Heart left ventricle (tissue), 16 donors: ENCODE measurements around the gene ALDH18A1. TPM values are rescaled to one million over a fixed set of nuclear protein-coding genes. Genes with fewer than 3 reads are reported as not detected.

Experiments
- ATAC-seq, 4 donors: fragments of 200-7000 bp; cut with Tn5 transposase; one replicate each; pipeline ENCODE4 v1.9.1; 2020 to 2022; ENCODE audit warnings: moderate library complexity in 4 of 4, mild to moderate bottlenecking in 3 of 4, moderate number of reproducible peaks in 1 of 4
- DNase-seq, 5 donors: peaks; one replicate each; pipeline ENCODE4 v3.0.0-alpha.2; 2020
- H3K27ac ChIP-seq, 12 donors: fragments of 200-600 bp; sonication (generic) in 4 of 12; one replicate each; pipeline versions ENCODE4 v1.5.0 to v1.8.0; 2016 to 2022; ENCODE audit warnings: mild to moderate bottlenecking in 2 of 12
- H3K27me3 ChIP-seq, 9 donors: fragments of 200-600 bp; sonication (generic) in 2 of 9; one replicate each; pipeline versions ENCODE4 v1.5.1 to v1.8.0; 2016 to 2022; ENCODE audit warnings: mild to moderate bottlenecking in 3 of 9
- H3K36me3 ChIP-seq, 9 donors: fragments of 200-600 bp; sonication (generic) in 2 of 9; one replicate each; pipeline versions ENCODE4 v1.5.0 to v1.8.0; 2018 to 2022; ENCODE audit warnings: mild to moderate bottlenecking in 2 of 9
- H3K4me1 ChIP-seq, 12 donors: fragments of 200-600 bp; sonication (generic) in 4 of 12; one replicate each; pipeline versions ENCODE4 v1.5.0 to v1.8.0; 2016 to 2022; ENCODE audit warnings: mild to moderate bottlenecking in 3 of 12
- H3K4me3 ChIP-seq, 12 donors: fragments of 200-600 bp; sonication (generic) in 4 of 12; one replicate each; pipeline versions ENCODE4 v1.5.0 to v1.8.0; 2017 to 2022; ENCODE audit warnings: mild to moderate bottlenecking in 9 of 12, moderate library complexity in 4 of 12
- H3K9me3 ChIP-seq, 12 donors: fragments of 200-600 bp; sonication (generic) in 4 of 12; one replicate each; pipeline versions ENCODE4 v1.5.0 to v1.8.0; 2016 to 2022; ENCODE audit warnings: mild to moderate bottlenecking in 1 of 12
- POLR2A ChIP-seq, 2 donors: fragments of 450-650 bp; IDR thresholded peaks; one replicate each; pipeline ENCODE4 v1.6.1; 2017; ENCODE audit warnings: antibody characterized with exemption in 2 of 2, mild to moderate bottlenecking in 2 of 2, moderate library complexity in 2 of 2
- WGBS, 4 donors: extraction: QIAGEN DNeasy Blood & Tissue Kit in 2 of 4; methylation state at CpG; one replicate each; pipeline versions ENCODE4 v1.1.5 to v1.1.7; 2013 to 2018; 5-methylcytosine and 5-hydroxymethylcytosine counted together
- intact Hi-C, 10 donors: fragments of 100-400 bp; cut with DNase I; formaldehyde crosslinking; loops; one replicate each; pipeline versions ENCODE4 v1.11.1 to v1.14.2; 2022
- polyA plus RNA-seq, 2 donors: library from polyadenylated mRNA; stranded (reverse); fragments of 200-250 nt; gene quantifications; one replicate each; pipeline ENCODE4 v1.2.3, GENCODE V29; 2013
- total RNA-seq, 9 donors: library from RNA; depleted of rRNA in 2 of 9; stranded (reverse); fragments of >200 nt in 2 of 9; fragmentation: NEBNext Ultra II Directional in 3 of 9; extraction: Animal tissue kit (Norgen Biotek cat#: 25700) in 3 of 9; gene quantifications; one replicate each; pipeline versions ENCODE4 v1.1.0 to v1.2.4, GENCODE V29; 2016 to 2023
- TF ChIP-seq, protein P1 (sequence below), 12 donors: fragments of 200-600 bp; sonication (generic) in 4 of 12; IDR thresholded peaks; one replicate each; pipeline versions ENCODE4 v1.5.0 to v1.8.0; 2018 to 2022; ENCODE audit warnings: antibody characterized with exemption in 12 of 12, mild to moderate bottlenecking in 5 of 12
- donor health status: ischemic (EF 13 %, LVEDD 7.1; RV severe dilation, severe dysfunction).
- donor health status: healthy with polysubstance abuse.
- donor health status: DM: no; HTN: yes; CAD: no.
- donor health status: DM: no; HTN: no; CAD: no.
- donor health status: ischemic (EF 25% LVEDD 6.9; RV normal size, moderate dysfunction).
- donor health status: ischemic (EF 25% LVEDD 5.7; RV mildly dilated, moderate dysfunction).
- donor health status: healthy.
- donor health status: DM: yes; HTN: yes; CAD: no.
- donor health status: ischemic (EF 35%, LVEDD 5.7; RV mildly dilated, moderate dysfunction).
- donor health status: nonischemic (EF 11% LVEDD 7.7; RV severe dilation, severe dysfunction).
- donor health status: DM: yes; HTN: yes; CAD: no.
- donor health status: PGD.
- donor health status: ischemic (EF 29% LVEDD 5.4; RV normal size, mild dysfunction).
- donor health status: nonischemic (EF 23%, LVEDD 6.1; RV moderate dilation, normal function).

ALDH18A1 gene
- total and polyA plus RNA-seq, 11 donors: 4.2 to 25.9 (median 12.5) TPM

DNA sequence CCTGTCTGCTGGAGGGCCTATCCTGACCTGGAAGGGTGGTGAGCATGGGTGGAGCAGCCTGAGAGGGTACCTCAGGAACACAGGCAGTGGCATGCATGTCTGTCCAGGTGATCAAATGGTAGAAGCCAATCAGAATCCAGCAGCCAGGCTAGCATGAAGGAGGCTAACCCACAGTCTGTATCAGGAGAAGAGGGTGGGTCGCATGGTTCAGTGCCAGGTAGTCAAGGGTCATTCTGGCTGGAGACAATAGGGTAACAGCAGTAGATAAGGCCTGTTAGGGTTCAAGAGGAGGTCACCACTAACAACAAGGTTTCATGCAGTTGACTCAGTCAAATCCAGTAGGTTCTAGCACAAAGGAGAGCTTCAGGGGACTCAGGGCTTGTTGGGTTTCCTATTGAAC is 10.4 kb downstream of the ALDH18A1 start:
- WGBS, 4 donors: 91 to 100% (median 96%) methylated on average over 1 of the region's 1 CpG
- Histone ChIP-seq H3K4me3 (no peak overlapping the region), H3K4me1 (no peaks in the 10 kb centered on the region), H3K36me3 (peaks cover 0 to 77% (median 51%) of the 10 kb centered on the region in 9 donors), H3K27me3 (no peaks in the 10 kb centered on the region), H3K9me3 (peaks cover 0 to under 1% (median 0%) of the 10 kb centered on the region in 12 donors), H3K27ac (no peak overlapping the region)
- peak in 1 of 4 donors; percentile 34 for ATAC-seq
- TF ChIP-seq POLR2A (IDR thresholded peaks at IDR 0.05): no peak
- TF ChIP-seq, protein P1, sequence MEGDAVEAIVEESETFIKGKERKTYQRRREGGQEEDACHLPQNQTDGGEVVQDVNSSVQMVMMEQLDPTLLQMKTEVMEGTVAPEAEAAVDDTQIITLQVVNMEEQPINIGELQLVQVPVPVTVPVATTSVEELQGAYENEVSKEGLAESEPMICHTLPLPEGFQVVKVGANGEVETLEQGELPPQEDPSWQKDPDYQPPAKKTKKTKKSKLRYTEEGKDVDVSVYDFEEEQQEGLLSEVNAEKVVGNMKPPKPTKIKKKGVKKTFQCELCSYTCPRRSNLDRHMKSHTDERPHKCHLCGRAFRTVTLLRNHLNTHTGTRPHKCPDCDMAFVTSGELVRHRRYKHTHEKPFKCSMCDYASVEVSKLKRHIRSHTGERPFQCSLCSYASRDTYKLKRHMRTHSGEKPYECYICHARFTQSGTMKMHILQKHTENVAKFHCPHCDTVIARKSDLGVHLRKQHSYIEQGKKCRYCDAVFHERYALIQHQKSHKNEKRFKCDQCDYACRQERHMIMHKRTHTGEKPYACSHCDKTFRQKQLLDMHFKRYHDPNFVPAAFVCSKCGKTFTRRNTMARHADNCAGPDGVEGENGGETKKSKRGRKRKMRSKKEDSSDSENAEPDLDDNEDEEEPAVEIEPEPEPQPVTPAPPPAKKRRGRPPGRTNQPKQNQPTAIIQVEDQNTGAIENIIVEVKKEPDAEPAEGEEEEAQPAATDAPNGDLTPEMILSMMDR (IDR thresholded peaks at IDR 0.05): no peak
- intact Hi-C loops: no loop called here
- DNase-seq: no peak

DNA sequence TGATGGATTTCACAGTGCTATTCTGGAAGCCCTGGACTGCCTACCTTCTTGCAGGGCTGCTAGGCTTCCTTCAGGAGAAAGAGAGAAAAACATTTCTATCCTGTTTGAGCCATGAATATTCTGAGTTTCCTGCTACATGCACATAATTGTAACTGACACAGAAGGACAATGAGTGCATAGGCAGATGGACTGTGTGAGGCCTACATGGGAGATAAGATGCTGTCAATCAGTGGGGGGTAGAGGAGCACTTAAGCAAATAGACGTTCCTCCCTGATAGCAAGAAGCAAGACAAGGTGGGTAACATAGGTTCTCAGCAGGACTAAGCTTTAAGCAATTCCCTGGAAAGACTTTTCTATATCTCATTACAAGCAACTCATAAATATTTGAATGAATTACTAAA is 11.6 kb downstream of the ALDH18A1 start:
- Histone ChIP-seq H3K27me3 (no peaks in the 10 kb centered on the region), H3K27ac (no peak overlapping the region), H3K36me3 (peaks cover 0 to 77% (median 55%) of the 10 kb centered on the region in 9 donors), H3K9me3 (no peaks in the 10 kb centered on the region), H3K4me1 (no peaks in the 10 kb centered on the region), H3K4me3 (no peak overlapping the region)
- WGBS, 4 donors: 34 to 45% (median 43%) methylated on average over 1 of the region's 1 CpG
- intact Hi-C loops: no loop called here
- no peak for TF ChIP-seq POLR2A (IDR thresholded peaks at IDR 0.05)
- TF ChIP-seq, protein P1 (IDR thresholded peaks at IDR 0.05): no peak
- DNase-seq: no peak
- ATAC-seq: no peak

DNA sequence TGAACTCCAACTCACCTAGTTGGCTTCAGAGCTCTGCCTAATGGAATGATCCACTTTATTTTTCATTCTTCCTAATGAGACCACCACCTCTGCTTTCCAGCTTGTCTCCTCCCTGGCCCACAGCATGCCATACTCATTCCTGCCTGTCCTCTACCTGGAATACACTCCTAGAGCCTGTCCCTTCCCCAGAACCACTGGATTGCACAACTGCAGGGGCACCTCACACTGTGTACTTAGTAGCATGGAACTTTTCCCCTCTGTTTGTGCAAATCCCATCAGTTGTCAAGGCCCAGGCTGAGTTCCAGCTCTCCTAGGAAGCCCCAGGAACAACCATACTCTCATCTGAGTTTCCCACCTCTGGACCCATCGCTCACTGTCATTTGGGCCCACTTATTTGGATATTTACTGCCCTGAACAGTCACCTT is 15.6 kb downstream of the ALDH18A1 start:
- no peaks in the 10 kb centered on the region for H3K4me1 ChIP-seq
- no peak for TF ChIP-seq POLR2A (IDR thresholded peaks at IDR 0.05)
- TF ChIP-seq, protein P1 (IDR thresholded peaks at IDR 0.05): no peak
- ATAC-seq (no peak), DNase-seq (no peak)
- H3K27ac ChIP-seq: no peak overlapping the region
- 91 to 100% (median 99%) methylated on average over 1 of the region's 1 CpG for WGBS, 4 donors
- no peak overlapping the region for H3K4me3 ChIP-seq
- no peaks in the 10 kb centered on the region for H3K27me3 ChIP-seq
- H3K9me3 ChIP-seq: no peaks in the 10 kb centered on the region
- peaks cover 0 to 91% (median 72%) of the 10 kb centered on the region in 9 donors for H3K36me3 ChIP-seq
- intact Hi-C loops: no loop called here

DNA sequence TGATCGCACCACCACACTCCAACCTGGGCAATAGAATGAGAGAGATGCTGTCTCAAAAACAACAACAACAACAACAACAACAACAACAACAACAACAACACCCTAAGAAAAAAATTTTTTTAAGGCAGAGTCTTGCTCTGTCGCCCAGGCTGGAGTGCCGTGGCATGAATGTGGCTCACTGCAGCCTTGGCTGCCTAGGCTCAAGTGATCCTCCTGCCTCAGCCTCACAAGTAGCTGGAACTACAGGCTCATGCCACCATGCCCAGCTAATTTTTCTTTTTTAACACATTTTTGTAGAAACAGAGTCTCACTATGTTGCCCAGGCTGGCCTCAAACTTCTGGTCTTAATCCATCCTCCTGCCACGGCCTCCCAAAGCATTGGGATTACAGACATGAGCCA is 18.6 kb downstream of the ALDH18A1 start:
- no peaks in the 10 kb centered on the region for H3K4me1 ChIP-seq
- ATAC-seq: no peak
- no peaks in the 10 kb centered on the region for H3K9me3 ChIP-seq
- H3K27ac ChIP-seq: no peak overlapping the region
- TF ChIP-seq POLR2A (IDR thresholded peaks at IDR 0.05): no peak
- TF ChIP-seq, protein P1 (IDR thresholded peaks at IDR 0.05): no peak
- H3K36me3 ChIP-seq: peaks cover 0 to 97% (median 92%) of the 10 kb centered on the region in 9 donors
- WGBS, 4 donors: 86 to 100% (median 95%) methylated on average over 4 of the region's 4 CpGs
- intact Hi-C loops: no loop called here
- no peaks in the 10 kb centered on the region for H3K27me3 ChIP-seq
- H3K4me3 ChIP-seq: no peak overlapping the region
- DNase-seq: no peak
